NCI-H460 (cell line): ENCODE data around the gene SCP2. TPM values are rescaled to one million over a fixed set of nuclear protein-coding genes. Genes with fewer than 3 reads are reported as not detected.

Experiments used
- DNase-seq: peaks from one replicate; pipeline ENCODE4 v3.0.0-alpha.2; 2016; ENCODE audit warnings: low read depth; ENCODE audit errors: extremely low read depth
- total RNA-seq: library from RNA; depleted of rRNA; stranded (reverse); fragments of >200 nt; shearing (Covaris generic); gene quantifications from 2 replicates; pipeline ENCODE4 v1.2.3, GENCODE V29; 2014

The SCP2 gene
- total RNA-seq, 1 experiment from 2014 or later = 35.2 TPM

GRCh38 chr1:53077599-53077965 is 150.5 kb downstream of the SCP2 start:
- no peak for DNase-seq

- no peak for DNase-seq
These were observed 151.4 kb downstream of the SCP2 start for GRCh38 chr1:53078333-53079101.

DNA sequence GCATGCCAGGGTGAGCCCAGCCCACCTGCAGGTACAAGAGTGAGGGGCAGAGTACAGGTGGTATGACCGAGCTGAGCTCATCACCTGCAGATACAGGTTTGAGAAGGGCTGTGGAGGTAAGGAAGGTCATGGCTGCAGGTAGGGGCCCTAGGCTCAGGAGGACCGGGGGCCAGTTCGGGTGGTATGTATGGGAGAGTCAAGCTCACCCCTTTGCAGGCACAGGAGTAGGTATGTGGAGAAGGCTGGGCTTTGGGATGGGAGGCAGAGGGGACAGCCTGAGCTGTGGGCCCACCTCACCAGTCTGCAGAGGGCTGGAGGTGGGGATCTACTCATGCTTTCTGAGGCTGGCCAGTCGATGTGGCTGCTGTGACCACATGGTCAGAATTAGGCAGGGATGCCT is 152.2 kb downstream of the SCP2 start:
- DNase-seq = no peak

DNA sequence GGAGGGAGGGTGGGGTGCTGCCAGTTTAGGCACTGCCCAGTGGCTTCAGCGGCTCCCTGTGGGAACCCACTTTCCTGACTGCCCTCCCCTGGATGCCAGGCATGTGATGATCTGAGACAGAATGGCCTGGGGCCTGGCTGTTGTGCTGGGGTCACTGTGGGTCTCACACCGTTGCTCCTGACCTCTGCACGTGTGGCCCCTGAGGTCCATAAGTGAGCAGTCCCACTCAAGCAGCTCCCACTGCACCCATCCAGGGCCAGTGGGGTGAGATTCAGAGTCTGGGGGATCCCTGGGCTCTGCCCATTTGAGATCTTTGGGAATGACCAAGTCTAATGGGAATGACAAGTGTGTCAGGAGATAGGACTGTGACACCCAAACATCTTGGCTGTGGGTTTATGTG is 153.0 kb downstream of the SCP2 start:
- DNase-seq = no peak

DNA sequence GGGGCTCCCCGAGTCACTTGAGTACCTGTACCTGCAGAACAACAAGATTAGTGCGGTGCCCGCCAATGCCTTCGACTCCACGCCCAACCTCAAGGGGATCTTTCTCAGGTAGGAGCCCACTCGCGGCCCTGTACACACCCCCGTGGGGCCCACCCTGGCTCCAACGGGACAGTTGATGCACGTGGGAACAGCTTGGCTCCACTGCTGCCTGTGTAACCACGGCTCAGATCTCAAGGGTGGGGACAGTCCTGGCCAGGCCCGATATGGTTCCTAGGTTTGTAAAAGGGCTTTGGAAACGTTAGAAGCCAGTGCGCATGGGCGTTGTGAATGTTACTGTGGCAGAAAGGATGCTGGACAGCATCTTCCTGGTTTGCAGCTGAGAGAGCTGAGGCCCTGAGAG is 153.7 kb downstream of the SCP2 start:
- no peak for DNase-seq

DNA sequence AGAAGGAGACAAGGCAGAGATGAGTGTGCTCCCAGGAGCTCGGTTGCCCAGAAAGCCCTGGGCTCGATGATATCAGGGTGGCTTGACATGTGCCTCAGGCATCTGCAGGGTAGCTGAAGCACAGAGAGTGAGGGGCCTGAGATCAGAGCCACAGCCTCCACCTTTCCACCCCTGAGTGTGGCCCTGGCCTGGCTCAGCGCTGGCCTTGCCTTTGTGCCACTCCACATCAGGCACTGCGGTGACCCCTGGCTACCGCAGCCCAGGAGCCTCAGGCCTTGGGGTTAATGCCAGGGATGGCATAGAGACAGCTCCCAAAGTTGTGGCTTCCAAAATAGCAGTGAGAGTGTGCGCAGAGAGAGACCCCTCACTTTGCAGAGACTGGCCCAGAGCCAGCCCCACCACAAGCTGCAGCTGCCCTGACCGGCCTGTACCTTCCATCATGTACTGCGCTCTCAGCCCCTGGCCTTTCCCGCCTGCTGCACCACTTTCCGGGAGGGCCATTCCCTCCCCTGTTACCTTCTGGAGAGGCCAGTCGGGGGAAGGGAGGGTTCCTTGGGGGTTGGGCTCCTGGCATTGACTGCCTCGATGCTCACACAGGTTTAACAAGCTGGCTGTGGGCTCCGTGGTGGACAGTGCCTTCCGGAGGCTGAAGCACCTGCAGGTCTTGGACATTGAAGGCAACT is 154.4 kb downstream of the SCP2 start:
- no peak for DNase-seq

DNA sequence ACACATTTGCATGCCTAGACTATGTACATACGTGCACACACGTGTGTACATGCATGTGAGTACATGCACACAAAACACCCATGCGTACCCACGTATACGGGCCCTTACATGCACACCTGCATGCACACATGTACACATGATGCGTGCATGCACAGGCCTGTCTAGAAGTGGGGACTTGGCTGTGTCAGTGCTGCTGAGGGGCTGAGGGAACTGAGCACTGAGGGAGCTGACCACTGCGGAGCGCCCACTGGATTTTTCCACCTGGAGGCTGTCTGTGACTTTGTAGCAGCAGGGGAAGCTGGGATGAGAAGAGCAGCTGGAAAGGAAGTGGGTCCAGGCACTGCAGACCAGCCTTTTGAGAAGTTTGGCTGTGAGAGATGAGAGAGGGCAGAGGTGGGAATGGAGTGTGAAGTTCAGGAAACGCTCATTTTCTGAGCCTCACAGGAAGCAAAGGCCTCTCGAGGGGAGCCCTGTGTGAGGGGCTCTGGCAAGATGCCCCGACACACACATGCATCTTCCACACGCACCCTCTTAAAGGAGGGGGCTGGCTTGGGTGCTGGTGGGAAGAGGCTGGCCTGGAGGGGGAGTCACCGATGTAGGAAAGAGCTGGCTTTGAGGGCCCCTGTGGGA is 155.9 kb downstream of the SCP2 start:
- DNase-seq = no peak

- DNase-seq = no peak
These were observed 156.8 kb downstream of the SCP2 start for GRCh38 chr1:53083636-53084588.

DNA sequence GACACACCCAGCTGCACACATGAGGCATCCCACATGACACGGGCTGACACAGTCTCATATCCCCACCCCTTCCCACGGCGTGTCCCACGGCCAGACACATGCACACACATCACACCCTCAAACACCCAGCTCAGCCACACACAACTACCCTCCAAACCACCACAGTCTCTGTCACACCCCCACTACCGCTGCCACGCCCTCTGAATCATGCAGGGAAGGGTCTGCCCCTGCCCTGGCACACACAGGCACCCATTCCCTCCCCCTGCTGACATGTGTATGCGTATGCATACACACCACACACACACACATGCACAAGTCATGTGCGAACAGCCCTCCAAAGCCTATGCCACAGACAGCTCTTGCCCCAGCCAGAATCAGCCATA is 157.5 kb downstream of the SCP2 start:
- DNase-seq = no peak

GRCh38 chr1:53085405-53085804 is 158.3 kb downstream of the SCP2 start:
- DNase-seq = no peak

- no peak for DNase-seq
These were observed 159.5 kb downstream of the SCP2 start for GRCh38 chr1:53086491-53087070.

GRCh38 chr1:53087332-53088285 is 160.5 kb downstream of the SCP2 start:
- no peak for DNase-seq

DNA sequence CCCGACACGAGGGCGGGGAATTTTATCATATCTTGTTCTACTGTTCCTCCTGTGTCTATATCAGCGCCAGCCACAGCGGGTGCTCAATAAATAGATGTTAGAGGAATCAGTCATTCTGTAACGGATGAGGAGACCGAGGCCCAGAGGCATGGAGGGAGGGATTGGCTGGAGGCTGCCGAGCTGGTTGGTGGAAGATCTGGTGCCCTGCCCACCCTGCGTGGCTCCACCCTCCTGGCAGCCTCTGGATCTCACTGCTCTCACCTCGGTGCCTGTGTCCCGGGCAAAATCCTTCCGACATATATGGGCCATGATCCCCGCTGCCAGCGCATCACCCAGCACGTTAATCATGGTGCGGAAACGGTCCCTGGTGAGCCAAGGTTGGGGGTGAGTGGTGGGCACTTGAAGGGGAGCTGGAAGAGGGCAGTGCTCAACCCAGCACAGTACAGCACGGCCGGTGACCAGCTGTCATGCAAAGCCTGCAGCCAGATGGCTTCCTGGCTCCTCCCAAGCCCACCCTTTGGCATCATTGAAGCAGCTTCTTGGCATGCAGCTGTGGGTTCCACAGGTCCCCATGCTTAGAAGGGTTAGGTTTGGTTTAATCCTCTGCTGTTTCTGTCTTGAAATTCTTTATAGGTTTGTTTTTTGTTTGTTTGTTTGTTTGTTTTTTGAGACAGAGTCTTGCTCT is 161.7 kb downstream of the SCP2 start:
- no peak for DNase-seq

DNA sequence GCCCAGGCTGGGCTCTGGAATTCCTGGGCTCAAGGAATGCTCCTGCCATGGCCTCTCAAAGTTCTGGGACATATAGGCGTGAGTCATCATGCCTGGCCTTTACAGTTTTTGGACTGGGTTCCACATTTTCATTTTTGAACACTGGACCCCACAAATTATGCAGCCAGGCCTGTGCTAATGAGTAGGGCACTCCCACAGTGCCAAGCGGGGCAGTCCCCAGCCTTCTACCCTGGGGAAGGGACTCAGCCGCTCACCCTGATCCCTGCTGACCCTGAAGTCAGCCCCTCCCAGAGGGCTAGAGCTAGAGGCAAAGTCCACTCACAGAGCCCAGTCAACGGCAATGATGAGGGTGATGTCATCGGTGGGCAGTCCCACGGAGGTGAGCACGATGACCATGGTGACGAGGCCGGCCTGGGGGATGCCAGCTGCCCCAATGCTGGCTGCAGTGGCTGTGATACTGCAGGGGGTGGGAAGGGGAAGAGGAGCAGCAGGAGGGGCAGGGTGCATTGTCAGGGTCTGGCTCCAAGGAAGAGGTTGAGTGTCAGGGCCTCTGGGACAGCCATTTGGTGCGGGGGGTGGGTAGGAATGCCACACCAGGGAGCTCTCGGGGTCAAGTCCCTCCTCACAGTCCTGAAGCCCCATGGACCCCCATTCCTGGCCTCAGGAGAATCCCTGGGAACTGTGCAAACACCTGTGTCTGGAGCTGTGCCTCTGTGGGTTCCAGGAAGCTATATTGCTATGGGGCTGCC is 162.6 kb downstream of the SCP2 start:
- no peak for DNase-seq

DNA sequence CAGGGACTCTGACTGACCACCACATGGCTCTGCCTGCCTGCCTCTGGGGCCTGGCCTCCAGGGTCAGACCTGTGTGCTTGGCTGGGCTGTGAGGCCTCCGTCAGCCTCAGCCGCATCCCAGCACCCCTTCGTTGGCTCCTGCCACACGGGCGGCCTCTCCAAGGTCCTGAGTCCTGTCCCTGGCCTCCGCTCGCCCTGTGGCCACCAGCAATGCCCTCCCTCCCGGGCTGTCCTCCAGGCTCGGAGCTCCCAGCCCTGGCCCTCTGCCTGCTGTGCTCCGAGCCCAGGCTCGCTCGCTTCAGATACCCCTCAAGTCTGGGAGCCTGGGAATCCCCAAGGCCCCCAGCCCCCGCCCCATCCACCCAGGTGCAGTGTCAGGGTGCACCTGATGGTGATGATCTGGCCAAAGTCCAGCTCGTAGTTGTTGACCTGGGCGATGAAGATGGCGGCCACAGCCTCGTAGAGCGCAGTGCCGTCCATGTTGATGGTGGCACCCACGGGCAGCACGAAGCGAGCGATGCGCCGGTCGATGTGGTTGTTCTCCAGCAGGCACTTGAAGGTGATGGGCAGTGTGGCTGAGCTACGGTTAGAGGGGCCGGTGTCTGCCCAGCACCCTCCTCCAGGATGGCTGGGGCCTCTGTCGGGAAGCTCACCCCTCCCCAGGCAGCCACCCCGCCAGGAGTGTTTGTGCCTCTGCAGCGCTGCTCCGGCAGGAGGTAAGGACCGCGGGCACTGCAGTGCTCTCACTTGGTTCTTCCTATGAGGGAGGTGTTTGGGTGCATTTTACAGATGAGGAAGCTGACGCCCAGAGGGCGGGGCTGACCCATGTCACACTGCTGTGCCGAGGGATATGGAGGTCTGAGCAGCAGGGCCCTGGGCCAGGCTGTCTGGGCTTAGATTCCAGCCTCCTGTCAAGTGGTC is 163.4 kb downstream of the SCP2 start:
- no peak for DNase-seq

- no peak for DNase-seq
These were observed 165.0 kb downstream of the SCP2 start for GRCh38 chr1:53091841-53092645.
